GM12872 (cell line): Measurements from ENCODE around the gene LRRTM4.

Experiments used
- CTCF ChIP-seq: IDR thresholded peaks from 3 replicates; pipeline ENCODE4 v1.5.1; 2011; ENCODE audit warnings: low read depth, mild to moderate bottlenecking, low read length, moderate library complexity; ENCODE audit not compliant: insufficient read depth

The LRRTM4 gene

GRCh38 chr2:77199411-77199810 is 322.8 kb downstream of the LRRTM4 start:
- no peak for TF ChIP-seq CTCF

GRCh38 chr2:77193858-77194448 is 328.2 kb downstream of the LRRTM4 start:
- no peak for TF ChIP-seq CTCF

GRCh38 chr2:77192811-77193289 is 329.3 kb downstream of the LRRTM4 start:
- no peak for TF ChIP-seq CTCF

- no peak for TF ChIP-seq CTCF
These were observed 330.5 kb downstream of the LRRTM4 start for GRCh38 chr2:77191665-77192064.

GRCh38 chr2:77190721-77191346 is 331.3 kb downstream of the LRRTM4 start:
- no peak for TF ChIP-seq CTCF

- TF ChIP-seq CTCF, result no peak
These were observed 337.1 kb downstream of the LRRTM4 start for GRCh38 chr2:77185052-77185451.

GRCh38 chr2:77179297-77179696 is 342.9 kb downstream of the LRRTM4 start:
- no peak for TF ChIP-seq CTCF
